Gastrocnemius medialis (tissue), 4 donors: ENCODE results near the gene POLR3E. TPM values are rescaled to one million over a fixed set of nuclear protein-coding genes. Genes with fewer than 3 reads are reported as not detected.

Experiments
- ATAC-seq, 2 donors: fragments of 150-250 bp; one replicate each; pipeline ENCODE4 v1.9.1; 2016
- DNase-seq, 2 donors: peaks; one replicate each; pipeline ENCODE4 v3.0.0-alpha.2; 2019
- H3K27ac ChIP-seq, 4 donors: fragments of 200-600 bp; sonication (generic); 1 replicate in 1 of 4; 2 replicates in 3 of 4; pipeline ENCODE4 v1.5.1; 2016 to 2018; ENCODE audit warnings: mild to moderate bottlenecking in 2 of 4, moderate library complexity in 1 of 4
- H3K27me3 ChIP-seq, 3 donors: fragments of 200-600 bp; sonication (generic) in 2 of 3; 1 replicate in 1 of 3; 2 replicates in 2 of 3; pipeline versions ENCODE4 v1.5.1 to v1.6.0; 2016 to 2019; ENCODE audit warnings: mild to moderate bottlenecking in 1 of 3, moderate library complexity in 1 of 3
- H3K36me3 ChIP-seq, 2 donors: fragments of 200-600 bp; sonication (generic) in 1 of 2; one replicate each; pipeline ENCODE4 v1.5.1; 2017 to 2018
- H3K4me1 ChIP-seq, 2 donors: fragments of 200-600 bp; sonication (generic) in 1 of 2; one replicate each; pipeline ENCODE4 v1.5.1; 2016 to 2017; ENCODE audit warnings: mild to moderate bottlenecking in 2 of 2
- H3K4me3 ChIP-seq, 4 donors: fragments of 200-600 bp; sonication (generic) in 3 of 4; 1 replicate in 1 of 4; 2 replicates in 3 of 4; pipeline ENCODE4 v1.5.1; 2016 to 2019; ENCODE audit warnings: mild to moderate bottlenecking in 2 of 4
- H3K9me3 ChIP-seq, 3 donors: fragments of 200-600 bp; sonication (generic) in 2 of 3; 1 replicate in 1 of 3; 2 replicates in 2 of 3; pipeline ENCODE4 v1.5.1; 2016 to 2019
- CTCF ChIP-seq, 5 experiments: fragments of 450-650 bp in 3 of 5; fragments of 200-600 bp in 2 of 5; sonication (generic) in 2 of 5; IDR thresholded peaks in 4 of 5; conservative IDR thresholded peaks in 1 of 5; 1 replicate in 4 of 5; 2 replicates in 1 of 5; pipeline ENCODE4 v1.5.1; 2016 to 2019; ENCODE audit warnings: antibody characterized with exemption in 5 of 5, mild to moderate bottlenecking in 3 of 5, moderate library complexity in 3 of 5
- POLR2A ChIP-seq, 2 donors: fragments of 450-650 bp; IDR thresholded peaks; one replicate each; pipeline ENCODE4 v1.6.1; 2017; ENCODE audit warnings: antibody characterized with exemption in 2 of 2, mild to moderate bottlenecking in 2 of 2, moderate library complexity in 2 of 2
- in situ Hi-C, 4 donors: fragments of 200-750 bp; cut with MboI; loops; one replicate each; pipeline versions ENCODE4 v1.15.0 to v1.8.0; 2017; ENCODE audit warnings: low sequenced_read_pairs in 4 of 4
- intact Hi-C: fragments of 100-400 bp; cut with DNase I; formaldehyde crosslinking; loops from one replicate; pipeline ENCODE4 v1.15.1; 2023; ENCODE audit warnings: low total_unique reads
- total RNA-seq, 4 donors: library from RNA; depleted of rRNA; stranded (reverse); fragments of >200 nt; gene quantifications; one replicate each; pipeline versions ENCODE4 v1.1.0 to v1.2.3, GENCODE V29; 2016

POLR3E gene
- total RNA-seq, 4 donors from 2014 or later: 105 to 182 (median 116) TPM

DNA sequence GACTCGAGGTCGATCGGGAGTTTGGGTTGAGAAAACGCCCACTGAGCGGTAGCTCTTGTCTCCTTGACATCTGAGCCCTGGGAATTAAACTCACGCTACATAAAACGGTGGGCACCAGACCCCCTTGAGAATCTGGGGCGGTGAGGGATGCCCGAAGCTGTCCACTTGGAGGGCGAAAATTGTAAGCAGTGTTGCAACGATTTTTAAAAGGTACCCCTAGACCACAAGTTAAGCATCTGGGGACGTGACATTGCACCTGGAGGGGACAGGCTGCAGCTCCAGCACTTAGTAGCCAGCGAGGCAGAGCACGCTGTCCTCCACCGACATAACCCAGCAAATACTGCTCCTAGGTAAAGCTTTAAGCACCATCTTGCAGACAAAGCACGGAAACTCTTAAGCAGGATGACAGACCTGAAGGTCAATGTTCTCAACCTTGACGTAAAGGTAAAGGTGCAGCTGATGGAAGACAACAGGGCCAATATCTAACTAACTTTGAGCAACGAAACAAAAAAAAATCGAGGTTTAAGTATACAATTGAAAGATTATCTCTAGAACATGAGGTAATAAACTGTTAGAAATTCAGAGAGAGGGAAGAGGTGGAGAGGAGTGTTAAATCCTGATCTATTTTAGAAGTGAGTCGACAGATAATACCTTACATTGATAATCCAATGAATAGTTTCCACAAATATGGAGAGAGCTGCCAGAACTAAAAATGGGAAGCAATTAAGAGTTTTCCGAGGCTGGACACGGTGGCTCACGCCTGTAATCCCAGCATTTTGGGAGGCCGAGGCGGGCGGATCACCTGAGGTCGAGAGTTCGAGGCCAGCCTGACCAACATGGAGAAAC lies 78.1 kb downstream of the POLR3E start:
- ATAC-seq: no peak
- intact Hi-C loops: loop anchor here (10.0 kb wide), 1 partner anchor 181 kb away; no protein-coding TSS in a partner anchor
- in situ Hi-C loops: no loop called here

GRCh38 chr16:22375963-22376640 lies 78.9 kb downstream of the POLR3E start:
- no peak for TF ChIP-seq CTCF (IDR thresholded peaks at IDR 0.05 in 4 of 5, conservative IDR thresholded peaks at IDR 0.05 in 1 of 5)
- TF ChIP-seq POLR2A (IDR thresholded peaks at IDR 0.05): no peak
- no peaks in the 10 kb centered on the region for H3K27me3 ChIP-seq
- in situ Hi-C loops (no loop called here), intact Hi-C loops (loop anchor here (10.0 kb wide), 1 partner anchor 181 kb away; no protein-coding TSS in a partner anchor)
- no peak overlapping the region for H3K4me3 ChIP-seq
- no peak overlapping the region for H3K27ac ChIP-seq
- peaks cover 10 to 12% of the 10 kb centered on the region in 2 donors for H3K4me1 ChIP-seq
- ATAC-seq (no peak), DNase-seq (no peak)
- H3K36me3 ChIP-seq: no peaks in the 10 kb centered on the region
- no peaks in the 10 kb centered on the region for H3K9me3 ChIP-seq

More for the DNA sequence above, 78.1 kb downstream of the POLR3E start:
- Histone ChIP-seq H3K27me3 (no peaks in the 10 kb centered on the region), H3K27ac (peak overlapping the region; percentile 50 to 73 (median 62)), H3K9me3 (no peaks in the 10 kb centered on the region), H3K36me3 (no peaks in the 10 kb centered on the region), H3K4me1 (peaks cover 13 to 17% of the 10 kb centered on the region in 2 donors), H3K4me3 (peak overlapping the region; percentile 71 to 87 (median 78))
- no peak for TF ChIP-seq CTCF (IDR thresholded peaks at IDR 0.05 in 4 of 5, conservative IDR thresholded peaks at IDR 0.05 in 1 of 5)
- no peak for TF ChIP-seq POLR2A (IDR thresholded peaks at IDR 0.05)
- DNase-seq: no peak

GRCh38 chr16:22379656-22380055 lies 82.4 kb downstream of the POLR3E start:
- Histone ChIP-seq H3K27me3 (no peaks in the 10 kb centered on the region), H3K27ac (no peak overlapping the region), H3K4me3 (no peak overlapping the region), H3K9me3 (no peaks in the 10 kb centered on the region), H3K36me3 (no peaks in the 10 kb centered on the region), H3K4me1 (peaks cover 4% of the 10 kb centered on the region in 2 donors)
- intact Hi-C loops: loop anchor here (10.0 kb wide), 1 partner anchor 185 kb away; no protein-coding TSS in a partner anchor
- DNase-seq: no peak
- TF ChIP-seq POLR2A (IDR thresholded peaks at IDR 0.05): no peak
- no peak for TF ChIP-seq CTCF (IDR thresholded peaks at IDR 0.05 in 4 of 5, conservative IDR thresholded peaks at IDR 0.05 in 1 of 5)
- no peak for ATAC-seq
- in situ Hi-C loops: no loop called here

DNA sequence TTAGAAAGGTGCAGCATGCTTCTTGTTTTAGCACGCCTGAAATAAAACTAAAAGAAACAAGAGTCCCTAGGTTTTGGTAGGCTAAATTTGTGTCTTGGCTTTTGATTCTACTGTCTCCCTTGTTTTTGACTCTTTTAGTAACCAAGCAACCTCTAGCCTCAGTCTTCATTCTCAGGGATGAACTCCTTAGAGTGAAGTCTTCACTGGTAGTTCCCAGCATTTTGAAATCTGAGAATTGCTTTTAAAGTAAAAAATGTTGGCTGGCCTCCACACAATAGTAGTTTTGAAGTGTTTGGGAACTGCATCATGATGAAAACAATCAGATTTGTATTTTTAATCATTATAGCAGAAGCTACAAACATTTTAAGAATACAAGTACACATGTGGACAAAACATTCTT lies 83.3 kb downstream of the POLR3E start:
- ATAC-seq (no peak), DNase-seq (no peak)
- Histone ChIP-seq H3K4me1 (no peaks in the 10 kb centered on the region), H3K27me3 (no peaks in the 10 kb centered on the region), H3K36me3 (no peaks in the 10 kb centered on the region), H3K9me3 (no peaks in the 10 kb centered on the region), H3K27ac (no peak overlapping the region), H3K4me3 (no peak overlapping the region)
- intact Hi-C loops (no loop called here), in situ Hi-C loops (no loop called here)
- TF ChIP-seq CTCF (IDR thresholded peaks at IDR 0.05 in 4 of 5, conservative IDR thresholded peaks at IDR 0.05 in 1 of 5) (no peak), POLR2A (IDR thresholded peaks at IDR 0.05) (no peak)
